Tibial nerve (tissue), 4 donors: Measurements from ENCODE around the gene SEMA5B. TPM values are rescaled to one million over a fixed set of nuclear protein-coding genes. Genes with fewer than 3 reads are reported as not detected.

ENCODE experiments used
- DNase-seq, 2 donors: peaks; one replicate each; pipeline ENCODE4 v3.0.0-alpha.2; 2019; ENCODE audit warnings: low spot score in 2 of 2
- H3K27ac ChIP-seq, 4 donors: fragments of 200-600 bp; sonication (generic) in 3 of 4; one replicate each; pipeline ENCODE4 v1.5.1; 2017 to 2019; ENCODE audit warnings: mild to moderate bottlenecking in 1 of 4
- H3K27me3 ChIP-seq, 2 donors: fragments of 200-600 bp; sonication (generic) in 1 of 2; one replicate each; pipeline versions ENCODE4 v1.5.1 to v1.6.0; 2017 to 2019
- H3K36me3 ChIP-seq, 3 donors: fragments of 200-600 bp; sonication (generic); one replicate each; pipeline ENCODE4 v1.5.1; 2018 to 2019
- H3K4me1 ChIP-seq, 4 donors: fragments of 200-600 bp; sonication (generic) in 3 of 4; one replicate each; pipeline ENCODE4 v1.5.1; 2017 to 2019
- H3K4me3 ChIP-seq, 4 donors: fragments of 200-600 bp; sonication (generic) in 3 of 4; one replicate each; pipeline ENCODE4 v1.5.1; 2017 to 2019; ENCODE audit warnings: mild to moderate bottlenecking in 1 of 4, moderate library complexity in 1 of 4
- H3K9me3 ChIP-seq, 4 donors: fragments of 200-600 bp; sonication (generic) in 3 of 4; one replicate each; pipeline ENCODE4 v1.5.1; 2017 to 2019
- EP300 ChIP-seq, 2 donors: sonication (generic); formaldehyde crosslinking; IDR thresholded peaks; one replicate each; pipeline ENCODE4 v1.6.1; 2017; ENCODE audit warnings: antibody characterized with exemption in 2 of 2, mild to moderate bottlenecking in 1 of 2
- POLR2A ChIP-seq, 2 donors: fragments of 450-650 bp; IDR thresholded peaks; one replicate each; pipeline ENCODE4 v1.6.1; 2017; ENCODE audit warnings: antibody characterized with exemption in 2 of 2, mild to moderate bottlenecking in 2 of 2, moderate library complexity in 2 of 2
- WGBS, 2 donors: methylation state at CpG; one replicate each; pipeline ENCODE4 v1.1.5; 2018; 5-methylcytosine and 5-hydroxymethylcytosine counted together
- total RNA-seq, 4 donors: library from RNA; depleted of rRNA; stranded (reverse); fragments of >200 nt; gene quantifications; one replicate each; pipeline ENCODE4 v1.1.0, GENCODE V29; 2016
- TF ChIP-seq, protein P1 (sequence below), 5 experiments: fragments of 200-600 bp in 3 of 5; fragments of 450-650 bp in 2 of 5; sonication (generic) in 3 of 5; IDR thresholded peaks; one replicate each; pipeline ENCODE4 v1.5.1; 2016 to 2019; ENCODE audit warnings: antibody characterized with exemption in 5 of 5, mild to moderate bottlenecking in 3 of 5, moderate library complexity in 2 of 5

Gene SEMA5B
- total RNA-seq, 4 donors from 2014 or later = 6.7 to 19.7 (median 13.1) TPM

DNA sequence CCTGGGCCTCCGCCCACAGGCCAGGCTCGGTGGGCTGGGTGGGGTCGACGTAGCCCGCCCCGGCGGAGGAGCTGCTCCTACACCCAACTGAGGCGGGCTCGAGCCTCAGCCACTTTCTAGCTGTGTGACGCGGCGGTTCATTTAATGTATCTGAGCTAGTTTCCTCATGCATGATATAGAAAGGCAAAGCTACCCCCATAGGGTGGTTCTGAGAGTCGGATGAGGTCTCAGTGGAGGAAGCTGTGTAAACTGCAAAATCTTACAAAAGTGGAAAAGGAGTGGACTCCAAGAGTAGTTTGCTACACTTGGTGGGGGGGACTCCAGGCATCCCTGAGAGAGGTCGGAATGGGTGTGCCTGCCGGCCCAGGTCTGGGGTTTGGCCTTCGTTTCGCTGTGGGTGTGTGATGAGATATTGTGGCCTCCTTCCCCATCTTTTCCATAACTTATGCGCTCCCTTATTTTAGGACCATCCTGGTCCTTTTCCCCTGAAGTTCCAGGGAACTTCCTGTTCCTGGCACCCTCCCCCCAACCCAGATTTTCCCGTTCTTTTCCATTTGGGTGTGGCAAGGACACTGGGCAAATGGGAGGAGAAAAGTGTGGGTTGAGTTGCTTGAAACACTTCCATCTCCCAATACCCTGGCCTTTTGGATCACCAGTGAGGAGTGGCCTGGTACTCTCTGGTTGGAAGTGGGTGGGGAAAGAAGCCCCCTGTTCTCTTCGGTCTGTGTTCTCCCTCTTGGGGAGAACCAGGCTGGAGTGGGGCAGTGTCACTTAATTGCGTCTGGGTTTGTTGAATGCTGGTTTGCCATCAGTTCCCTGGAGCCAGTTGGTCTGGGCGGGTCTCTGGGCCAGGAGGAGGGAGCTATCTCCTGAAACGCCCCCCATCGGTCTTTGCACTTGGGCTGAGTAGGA, 40.4 kb upstream of the SEMA5B start:
- H3K27ac ChIP-seq = peak overlapping the region; percentile 10 to 86 (median 54)
- no peak for DNase-seq
- H3K9me3 ChIP-seq = no peaks in the 10 kb centered on the region
- TF ChIP-seq POLR2A (IDR thresholded peaks at IDR 0.05) = no peak
- TF ChIP-seq, protein P1, sequence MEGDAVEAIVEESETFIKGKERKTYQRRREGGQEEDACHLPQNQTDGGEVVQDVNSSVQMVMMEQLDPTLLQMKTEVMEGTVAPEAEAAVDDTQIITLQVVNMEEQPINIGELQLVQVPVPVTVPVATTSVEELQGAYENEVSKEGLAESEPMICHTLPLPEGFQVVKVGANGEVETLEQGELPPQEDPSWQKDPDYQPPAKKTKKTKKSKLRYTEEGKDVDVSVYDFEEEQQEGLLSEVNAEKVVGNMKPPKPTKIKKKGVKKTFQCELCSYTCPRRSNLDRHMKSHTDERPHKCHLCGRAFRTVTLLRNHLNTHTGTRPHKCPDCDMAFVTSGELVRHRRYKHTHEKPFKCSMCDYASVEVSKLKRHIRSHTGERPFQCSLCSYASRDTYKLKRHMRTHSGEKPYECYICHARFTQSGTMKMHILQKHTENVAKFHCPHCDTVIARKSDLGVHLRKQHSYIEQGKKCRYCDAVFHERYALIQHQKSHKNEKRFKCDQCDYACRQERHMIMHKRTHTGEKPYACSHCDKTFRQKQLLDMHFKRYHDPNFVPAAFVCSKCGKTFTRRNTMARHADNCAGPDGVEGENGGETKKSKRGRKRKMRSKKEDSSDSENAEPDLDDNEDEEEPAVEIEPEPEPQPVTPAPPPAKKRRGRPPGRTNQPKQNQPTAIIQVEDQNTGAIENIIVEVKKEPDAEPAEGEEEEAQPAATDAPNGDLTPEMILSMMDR (IDR thresholded peaks at IDR 0.05) = no peak
- TF ChIP-seq EP300 (IDR thresholded peaks at IDR 0.05) = no peak
- no peaks in the 10 kb centered on the region for H3K27me3 ChIP-seq
- WGBS, 2 donors = 16 to 17% methylated on average over 23 to 24 of the region's 24 CpGs
- peak overlapping the region; percentile 60 to 98 (median 80) for H3K4me3 ChIP-seq
- peaks cover 0 to 47% (median 6%) of the 10 kb centered on the region in 4 donors for H3K4me1 ChIP-seq
- no peaks in the 10 kb centered on the region for H3K36me3 ChIP-seq

DNA sequence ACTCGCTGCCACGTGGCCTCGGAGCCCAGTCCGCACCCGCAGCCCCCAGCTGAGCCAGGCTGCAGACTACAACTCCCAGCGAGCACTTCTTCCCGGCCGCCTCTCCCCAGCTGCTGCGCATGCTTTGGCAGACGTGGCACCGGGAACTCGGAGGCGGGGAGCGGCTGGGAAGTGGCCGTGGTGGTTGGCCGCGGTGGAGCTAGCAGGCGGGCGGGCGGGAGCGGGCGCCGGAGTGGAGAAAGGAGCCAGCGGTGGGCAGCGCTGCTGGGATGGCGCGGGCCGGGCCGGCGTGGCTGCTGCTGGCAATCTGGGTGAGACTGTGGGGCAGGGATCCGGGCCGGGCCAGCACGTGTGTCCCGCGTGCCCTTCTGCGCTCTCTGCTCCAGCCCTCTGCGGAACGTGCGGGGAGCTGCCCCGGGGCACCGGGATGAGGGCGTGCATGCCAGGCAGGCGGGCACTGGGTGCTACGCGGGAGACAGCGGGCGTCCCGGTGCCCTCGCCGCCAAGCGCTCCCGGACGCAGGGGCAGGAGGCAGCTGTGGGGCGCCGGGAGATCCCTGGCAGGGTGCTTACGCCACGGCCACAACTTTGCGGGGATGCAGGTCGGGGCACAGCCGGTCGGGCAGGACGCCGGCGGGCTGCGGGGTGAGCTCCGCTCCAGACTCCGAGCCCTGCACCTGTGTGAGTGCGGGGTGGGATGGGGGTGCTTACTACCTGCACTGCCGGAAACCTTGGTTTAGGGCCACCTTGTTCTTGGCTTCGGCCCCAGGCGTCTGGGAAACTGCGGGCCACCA, 39.5 kb upstream of the SEMA5B start, which contains the start of gene PDIA5:
TSS of gene PDIA5 (plus strand) at position 130 of the 793 bp plus-strand sequence. CDS start at position 270, 140 bp downstream.
- WGBS, 2 donors = 1% methylated on average over 25 to 27 of the region's 72 CpGs

DNA sequence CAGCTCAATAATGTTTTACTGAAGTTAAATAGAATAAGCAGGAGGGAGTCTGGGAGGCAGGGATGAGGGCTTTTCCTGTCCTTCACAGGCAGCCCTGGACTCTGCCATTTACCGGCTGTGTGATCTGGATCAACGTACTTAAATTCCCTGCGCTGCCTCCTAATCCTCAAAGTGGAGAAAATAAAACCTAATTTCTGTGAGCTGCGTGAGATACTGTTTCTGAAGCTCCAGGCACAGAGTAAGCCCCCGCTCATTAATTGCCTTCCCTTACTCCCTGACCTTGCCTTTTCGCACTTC, 39.0 kb upstream of the SEMA5B start:
- no peak for DNase-seq
- Histone ChIP-seq H3K4me3 (peak overlapping the region; percentile 60 to 98 (median 80)), H3K4me1 (peaks cover 0 to 37% (median 6%) of the 10 kb centered on the region in 4 donors), H3K36me3 (no peaks in the 10 kb centered on the region), H3K27me3 (no peaks in the 10 kb centered on the region), H3K9me3 (no peaks in the 10 kb centered on the region), H3K27ac (peak overlapping the region in 2 of 4 donors; percentile 72 to 86)
- WGBS, 2 donors = 12 to 18% methylated on average over 6 of the region's 6 CpGs
- TF ChIP-seq POLR2A (IDR thresholded peaks at IDR 0.05) (no peak), EP300 (IDR thresholded peaks at IDR 0.05) (no peak)
- TF ChIP-seq, protein P1 (IDR thresholded peaks at IDR 0.05) = no peak

More for the DNA sequence above, 39.5 kb upstream of the SEMA5B start, which contains the start of gene PDIA5:
- Histone ChIP-seq H3K4me1 (peaks cover 0 to 42% (median 6%) of the 10 kb centered on the region in 4 donors), H3K9me3 (no peaks in the 10 kb centered on the region), H3K27me3 (no peaks in the 10 kb centered on the region), H3K36me3 (no peaks in the 10 kb centered on the region), H3K27ac (peak within 1 kb of the TSS; percentile 10 to 86 (median 54)), H3K4me3 (peak within 1 kb of the TSS; percentile 60 to 98 (median 80))
- peak; percentile 81 to 82 for DNase-seq
- TF ChIP-seq POLR2A (IDR thresholded peaks at IDR 0.05) (peak; percentile 44 to 69), EP300 (IDR thresholded peaks at IDR 0.05) (peak in 1 of 2 donors; percentile 84)
- TF ChIP-seq, protein P1 (IDR thresholded peaks at IDR 0.05) = no peak

DNA sequence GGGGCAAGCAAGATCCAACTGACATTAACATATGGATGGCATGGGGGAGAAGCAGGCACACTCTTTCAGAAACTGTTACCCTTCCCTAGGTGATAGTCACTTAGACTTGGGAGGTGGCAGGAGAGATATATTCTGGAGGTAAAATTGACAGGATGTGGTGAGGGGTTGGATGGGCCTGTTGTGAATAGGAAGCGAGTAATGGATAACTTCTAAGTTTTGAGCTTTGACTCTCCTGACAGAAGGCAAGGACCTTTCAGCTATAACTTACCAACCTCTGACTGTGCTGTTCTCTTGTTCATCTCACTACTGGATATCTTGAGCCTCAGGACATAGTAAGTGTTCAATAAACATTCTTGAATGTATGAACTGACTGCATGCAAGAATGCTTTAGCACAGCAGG, 37.4 kb upstream of the SEMA5B start:
- no peak for TF ChIP-seq EP300 (IDR thresholded peaks at IDR 0.05)
- TF ChIP-seq, protein P1 (IDR thresholded peaks at IDR 0.05) = no peak
- no peak for TF ChIP-seq POLR2A (IDR thresholded peaks at IDR 0.05)
- Histone ChIP-seq H3K4me1 (peaks cover 0 to 23% (median 6%) of the 10 kb centered on the region in 4 donors), H3K27ac (no peak overlapping the region), H3K27me3 (no peaks in the 10 kb centered on the region), H3K36me3 (no peaks in the 10 kb centered on the region), H3K4me3 (no peak overlapping the region), H3K9me3 (no peaks in the 10 kb centered on the region)
- WGBS, 2 donors = 55 to 63% methylated on average over 1 of the region's 1 CpG
- no peak for DNase-seq
